Left ventricle myocardium superior (tissue), 1 donor: ENCODE data around the gene BLVRA. TPM values are rescaled to one million over a fixed set of nuclear protein-coding genes. Genes with fewer than 3 reads are reported as not detected.
A peak's percentile ranks its signal among the peaks of the same experiment; 100 is the strongest.
"Not testable (repeated sequence)": the region's sequence is repeated elsewhere in the genome, so short reads cannot be mapped to it uniquely, and the experiment has no call there.

Source experiments
- ATAC-seq: fragments of 200-7000 bp; cut with Tn5 transposase; one replicate; pipeline ENCODE4 v1.9.1; 2020; ENCODE audit warnings: mild to moderate bottlenecking, moderate library complexity
- DNase-seq: peaks from one replicate; pipeline ENCODE4 v3.0.0-alpha.2; 2020
- intact Hi-C: fragments of 100-400 bp; cut with micrococcal nuclease; formaldehyde crosslinking; loops from one replicate; pipeline ENCODE4 v1.11.0; 2022
- total RNA-seq: library from RNA; stranded (reverse); fragmentation: NEBNext Ultra II Directional; extraction: Animal tissue kit (Norgen Biotek cat#: 25700); gene quantifications from one replicate; pipeline ENCODE4 v1.2.1, GENCODE V29; 2021
- donor health status: DM: no; HTN: yes; CAD: no; lungs with severe emphysema.

The BLVRA gene
- total RNA-seq, 1 donor from 2014 or later, result 47.4 TPM

DNA sequence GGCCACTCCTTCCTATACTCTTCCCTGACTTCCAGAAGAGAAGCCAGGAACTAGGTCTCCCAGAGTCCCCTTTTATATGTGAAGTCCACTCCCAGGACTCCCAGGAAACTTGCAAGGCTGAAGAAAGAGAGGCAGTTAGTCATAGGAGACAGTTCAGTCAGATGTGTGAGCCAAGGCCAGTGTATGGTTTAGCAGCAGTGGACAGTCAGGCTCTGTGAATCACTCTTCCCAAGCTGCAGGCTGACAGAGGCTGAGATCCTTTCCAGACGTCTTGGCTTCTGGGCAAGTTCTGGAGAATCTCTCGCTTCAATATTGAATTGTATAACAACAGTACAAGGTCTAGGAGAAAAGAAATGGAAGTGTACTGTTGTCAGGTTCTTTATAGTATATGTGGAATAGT, 26.9 kb downstream of the BLVRA start:
- ATAC-seq (peak; percentile 73), DNase-seq (no peak)
- intact Hi-C loops, result no loop called here

DNA sequence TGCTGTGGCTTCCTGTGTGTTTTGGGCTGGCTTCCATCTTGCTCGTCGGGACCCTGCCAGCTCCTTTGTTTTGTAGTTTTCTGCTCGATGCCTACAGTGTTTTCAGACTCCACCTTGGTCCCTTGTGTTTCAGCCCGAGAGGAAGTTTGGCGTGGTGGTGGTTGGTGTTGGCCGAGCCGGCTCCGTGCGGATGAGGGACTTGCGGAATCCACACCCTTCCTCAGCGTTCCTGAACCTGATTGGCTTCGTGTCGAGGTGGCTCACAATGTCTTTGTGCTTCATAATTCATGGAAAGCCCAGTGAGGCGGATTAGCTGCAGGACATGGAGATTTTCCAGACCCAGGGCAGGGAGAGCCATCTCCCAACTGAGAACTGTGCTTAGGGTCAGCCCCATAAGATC, 29.3 kb downstream of the BLVRA start:
- no peak for DNase-seq
- ATAC-seq, result no peak
- intact Hi-C loops, result no loop called here

DNA sequence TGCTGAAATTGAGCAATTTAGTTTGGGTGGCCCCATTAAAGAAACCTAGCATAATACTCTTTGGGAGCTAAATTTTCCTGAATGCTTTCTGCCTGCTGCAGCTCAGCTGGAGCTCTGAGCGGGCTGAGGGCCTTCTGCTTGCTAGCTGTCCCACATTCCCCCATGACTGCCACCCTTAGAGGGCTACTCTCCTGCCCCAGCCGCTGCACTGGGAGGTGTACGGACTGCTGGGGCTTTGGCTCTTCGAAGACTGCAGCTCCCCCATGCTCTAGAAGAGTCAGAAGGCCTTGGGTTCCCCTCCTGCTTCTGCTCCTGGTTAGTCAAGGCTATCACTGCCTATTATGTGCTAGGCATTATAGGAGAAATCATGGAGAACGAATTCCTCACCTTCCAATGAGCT, 31.5 kb downstream of the BLVRA start:
- ATAC-seq (no peak), DNase-seq (no peak)
- intact Hi-C loops, result no loop called here

DNA sequence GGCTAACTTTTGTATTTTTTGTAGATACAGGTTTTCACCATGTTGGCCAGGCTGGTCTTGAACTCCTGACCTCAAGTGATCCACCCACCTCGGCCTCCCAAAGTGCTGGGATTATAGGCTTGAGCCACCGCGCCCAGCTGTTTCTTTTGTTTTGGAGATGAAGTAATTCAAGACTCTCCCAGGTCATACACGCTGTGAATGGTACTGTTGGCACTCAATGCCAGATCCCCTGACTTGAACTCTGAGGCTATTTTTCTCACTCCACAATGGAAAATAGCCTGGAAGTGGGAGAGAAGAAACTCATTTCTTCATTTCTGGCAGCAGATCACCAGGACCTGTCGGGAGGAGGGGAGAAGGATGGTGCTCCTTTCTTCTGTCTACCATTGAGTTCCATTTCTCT, 32.4 kb downstream of the BLVRA start:
- DNase-seq (no peak), ATAC-seq (no peak)
- intact Hi-C loops, result no loop called here

DNA sequence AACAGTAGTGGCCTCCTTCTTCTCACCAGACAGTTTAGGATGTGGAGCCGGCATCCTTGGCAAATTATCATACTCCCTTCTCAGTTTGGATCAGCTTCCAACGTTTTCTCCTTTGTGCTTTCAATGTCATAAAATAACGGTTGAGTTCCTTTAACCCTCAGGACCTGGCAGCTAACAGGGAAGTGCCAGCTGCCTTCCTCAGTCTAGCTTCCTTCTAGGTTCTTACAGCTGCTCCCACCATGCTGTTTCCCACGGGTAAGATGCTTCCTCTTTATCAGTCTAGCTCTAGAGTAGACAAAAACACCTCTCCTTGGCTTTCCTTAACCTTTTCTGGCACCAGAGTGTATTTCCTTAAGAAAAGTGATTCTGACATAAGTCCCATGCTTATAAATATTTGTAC, 33.2 kb downstream of the BLVRA start:
- DNase-seq (no peak), ATAC-seq (peak; percentile 20)
- intact Hi-C loops, result no loop called here

DNA sequence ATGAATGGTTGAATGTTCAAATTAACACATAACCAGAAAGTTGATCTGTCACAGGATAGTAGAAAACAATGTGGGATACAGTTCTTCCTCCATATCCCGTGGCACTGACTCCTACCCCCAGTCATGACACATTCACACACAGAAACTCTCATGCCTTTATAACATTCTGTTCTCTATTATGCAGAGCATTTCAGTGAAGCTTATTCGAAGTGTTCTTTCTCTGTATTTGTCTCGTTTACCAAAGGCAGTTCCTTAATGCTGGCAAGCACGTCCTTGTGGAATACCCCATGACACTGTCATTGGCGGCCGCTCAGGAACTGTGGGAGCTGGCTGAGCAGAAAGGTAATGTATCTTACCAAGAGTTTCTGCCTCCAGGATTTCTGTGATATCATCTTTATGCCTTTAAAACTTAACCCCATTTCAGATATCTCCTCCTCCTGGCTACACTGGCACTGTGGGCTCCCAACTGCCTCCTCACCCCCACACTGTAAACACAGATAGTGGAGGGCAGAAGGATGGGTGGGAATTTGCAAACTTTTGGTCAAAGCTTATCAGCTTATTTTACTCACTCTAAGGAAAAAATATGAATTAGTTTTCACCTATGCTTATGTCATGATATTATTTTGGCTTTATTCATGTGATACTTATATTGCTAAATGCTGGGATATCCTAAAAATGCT, 34.1 kb downstream of the BLVRA start:
- no peak for ATAC-seq
- no peak for DNase-seq
- intact Hi-C loops, result no loop called here

DNA sequence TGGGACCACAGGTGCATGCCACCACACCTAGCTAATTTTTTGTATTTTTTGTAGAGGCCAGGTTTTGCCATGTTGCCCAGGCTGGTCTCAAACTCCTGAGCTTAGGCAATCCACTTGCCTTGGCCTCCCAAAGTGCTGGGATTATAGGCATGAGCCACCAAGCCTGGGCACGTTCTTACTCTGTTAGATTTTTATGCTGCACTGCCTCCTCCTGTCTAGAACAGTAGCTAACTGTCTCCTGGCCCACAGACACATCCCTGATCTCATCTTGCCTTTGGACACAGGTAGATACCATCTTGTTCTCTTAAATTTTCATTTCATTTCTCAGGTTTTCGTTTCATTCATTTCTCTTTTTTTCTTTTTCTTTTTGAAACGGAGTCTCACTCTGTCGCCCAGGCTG, 41.1 kb downstream of the BLVRA start:
- ATAC-seq (no peak), DNase-seq (no peak)
- intact Hi-C loops, result no loop called here

DNA sequence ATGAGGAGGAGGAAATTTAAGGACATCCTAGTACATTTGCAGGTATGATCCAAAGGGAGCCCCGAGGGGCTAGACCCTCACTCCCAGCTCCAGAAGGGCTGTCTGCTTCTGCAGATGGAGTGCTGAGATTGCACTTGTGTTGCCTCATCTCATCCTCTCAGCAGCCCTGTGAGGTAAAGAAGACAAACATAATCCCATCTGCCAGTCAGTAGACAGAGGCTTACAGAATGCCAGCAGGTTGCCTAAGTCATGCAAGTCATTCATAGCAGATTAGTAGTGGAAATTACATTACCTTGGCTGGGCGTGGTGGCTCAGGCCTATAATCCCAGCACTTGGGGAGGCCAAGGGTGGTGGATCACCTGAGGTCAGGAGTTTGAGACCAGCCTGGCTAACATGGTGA, 45.4 kb downstream of the BLVRA start:
- no peak for ATAC-seq
- DNase-seq, result no peak
- intact Hi-C loops, result no loop called here

DNA sequence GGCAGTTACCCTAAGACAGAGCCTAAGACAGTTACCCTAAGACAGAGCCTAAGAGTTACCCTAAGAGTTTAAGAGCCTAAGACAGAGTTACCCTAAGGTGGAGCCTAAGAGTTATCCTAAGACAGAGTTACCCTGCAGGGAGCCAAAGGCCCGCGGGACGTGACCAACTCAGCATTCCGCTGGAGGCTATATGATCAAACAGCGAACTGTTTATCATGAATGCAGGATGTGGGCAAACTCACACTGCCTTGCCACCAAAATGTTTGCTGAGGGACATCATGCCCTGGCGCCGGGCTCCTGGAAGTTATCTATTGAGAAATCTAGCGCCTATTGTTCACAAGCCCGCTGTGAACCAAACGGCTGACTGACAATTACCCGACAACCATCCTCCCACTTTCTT, 49.9 kb downstream of the BLVRA start:
- ATAC-seq, result no peak

DNA sequence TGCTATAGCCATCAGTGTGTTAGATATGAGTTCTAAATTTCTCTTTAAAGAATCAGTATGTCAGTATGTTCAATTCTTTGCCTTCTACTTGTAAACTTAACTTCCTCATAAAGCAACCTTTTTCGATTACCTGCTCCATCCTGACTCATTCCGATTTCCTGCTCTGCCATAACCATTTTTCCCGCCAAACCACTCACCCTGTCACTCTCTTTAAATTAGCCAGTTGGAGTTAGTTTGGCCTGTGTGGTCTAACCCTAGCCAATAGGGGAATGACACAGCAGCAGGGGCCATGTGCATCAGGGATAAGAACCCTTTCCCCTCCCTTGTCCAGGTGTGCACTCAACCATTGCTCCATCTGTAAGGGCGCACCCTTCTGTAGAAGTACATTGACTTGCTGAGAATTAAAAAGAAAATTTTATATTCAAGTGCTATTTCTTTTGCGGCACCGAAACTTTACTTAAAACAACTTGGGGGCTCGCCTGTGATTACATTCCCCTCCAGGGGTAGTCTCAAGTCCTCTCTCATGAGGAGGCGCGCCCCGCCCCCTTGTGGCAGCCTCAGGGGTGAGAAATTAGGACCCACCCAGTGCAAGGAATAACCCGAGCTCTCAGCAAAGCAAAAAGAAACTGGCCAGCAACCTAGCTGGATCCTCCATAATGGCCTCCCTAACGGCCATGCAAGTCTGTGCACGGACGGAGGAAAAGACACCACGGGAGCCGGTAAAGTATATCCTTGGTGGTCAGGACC, 51.9 kb downstream of the BLVRA start:
- intact Hi-C loops, result not testable (repeated sequence)
- DNase-seq (peak; percentile 47), ATAC-seq (peak; percentile 38)

More for the DNA sequence above, 49.9 kb downstream of the BLVRA start:
- intact Hi-C loops, result no loop called here
- DNase-seq, result no peak

DNA sequence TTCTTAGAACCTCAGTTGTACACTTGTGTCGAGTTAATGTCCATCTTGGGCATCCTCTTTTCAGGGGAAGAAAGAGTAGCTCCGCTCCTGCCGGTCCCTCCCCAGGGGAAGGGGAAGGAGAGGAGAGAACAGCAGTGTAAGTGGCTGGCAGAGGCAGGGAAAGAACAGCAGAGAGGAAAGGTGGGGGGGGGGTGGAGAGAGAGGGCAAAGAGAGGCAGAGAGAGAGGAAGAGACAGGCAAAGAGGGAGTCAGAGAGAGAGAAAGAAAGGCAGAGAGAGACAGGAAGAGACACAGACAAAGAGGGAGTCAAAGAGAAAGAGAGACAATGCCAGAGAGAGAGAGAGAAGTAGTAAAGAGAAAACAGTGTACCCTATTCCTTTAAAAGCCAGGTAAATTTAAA, 56.9 kb downstream of the BLVRA start:
- no peak for ATAC-seq
- DNase-seq, result no peak
- intact Hi-C loops, result no loop called here

DNA sequence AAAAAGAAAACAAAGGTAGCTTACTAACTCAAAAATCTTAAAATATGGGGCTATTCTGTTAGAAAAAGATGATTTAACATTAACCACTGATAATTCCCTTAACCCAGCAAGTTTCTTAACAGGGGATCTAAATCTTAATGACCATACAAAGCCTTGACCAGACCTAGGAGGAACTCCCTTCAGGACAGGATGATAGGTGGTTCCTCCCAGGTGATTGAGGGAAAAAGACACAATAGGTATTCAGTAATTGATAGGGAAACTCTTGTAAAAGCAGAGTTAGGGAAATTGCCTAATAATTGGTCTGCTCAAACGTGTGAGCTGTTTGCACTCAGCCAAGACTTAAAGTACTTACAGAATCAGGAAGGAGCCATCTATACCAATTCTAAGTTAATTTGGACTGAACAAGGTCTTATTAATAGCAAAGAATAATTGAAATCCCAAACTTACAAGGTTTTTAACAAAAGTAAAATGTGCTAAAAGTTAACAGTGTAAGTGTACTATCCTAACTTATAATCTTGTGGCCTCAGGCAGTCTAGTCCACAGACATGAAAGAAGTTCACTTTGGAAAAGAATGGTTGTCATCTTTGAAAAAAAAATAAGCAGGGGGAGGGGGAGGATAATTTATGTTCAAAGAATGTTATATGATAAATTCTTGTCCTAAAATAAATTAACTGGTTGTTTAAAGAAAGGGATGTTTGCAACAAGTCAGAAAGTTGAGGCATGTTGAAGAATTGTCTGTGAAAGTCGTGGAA, 57.7 kb downstream of the BLVRA start:
- ATAC-seq, DNase-seq, intact Hi-C loops: not testable (repeated sequence)

DNA sequence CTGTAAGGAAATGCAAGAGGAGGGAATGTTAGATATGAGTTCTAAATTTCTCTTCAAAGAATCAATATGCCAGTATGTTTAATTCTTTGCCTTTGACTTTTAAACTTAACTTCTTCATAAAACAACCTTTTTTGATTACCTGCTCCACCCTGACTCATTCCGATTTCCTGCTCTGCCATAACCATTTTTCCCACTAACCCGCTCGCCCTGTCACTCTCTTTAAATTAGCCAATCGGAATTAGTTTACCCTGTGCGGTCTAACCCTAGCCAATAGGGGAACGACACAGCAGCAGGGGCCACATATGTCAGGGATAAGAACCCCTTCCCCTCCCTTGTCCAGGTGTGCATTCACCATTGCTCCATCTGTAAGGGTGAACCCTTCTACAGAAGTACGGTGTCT, 64.9 kb downstream of the BLVRA start:
- DNase-seq, intact Hi-C loops, ATAC-seq: not testable (repeated sequence)

DNA sequence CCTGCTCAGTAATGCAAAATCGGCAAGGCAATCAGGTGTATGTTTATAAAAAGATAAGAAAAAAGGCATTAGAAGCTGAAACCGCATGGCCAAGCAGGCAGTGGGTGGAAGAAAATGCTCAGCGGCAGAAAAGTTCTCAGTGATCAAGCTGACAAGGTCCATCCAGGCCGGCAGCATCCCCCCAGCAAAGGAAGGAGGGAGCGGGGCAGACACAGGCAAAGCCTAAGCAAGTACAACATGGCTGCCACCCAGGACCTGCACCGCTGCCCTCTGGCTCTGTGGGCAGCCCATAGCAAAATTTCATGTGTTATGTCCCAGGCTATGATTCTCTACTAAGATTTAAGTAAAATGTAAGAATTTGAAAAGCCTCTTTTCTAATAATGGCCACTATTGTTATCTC, 65.5 kb downstream of the BLVRA start:
- DNase-seq (no peak), ATAC-seq (no peak)
- intact Hi-C loops, result no loop called here

DNA sequence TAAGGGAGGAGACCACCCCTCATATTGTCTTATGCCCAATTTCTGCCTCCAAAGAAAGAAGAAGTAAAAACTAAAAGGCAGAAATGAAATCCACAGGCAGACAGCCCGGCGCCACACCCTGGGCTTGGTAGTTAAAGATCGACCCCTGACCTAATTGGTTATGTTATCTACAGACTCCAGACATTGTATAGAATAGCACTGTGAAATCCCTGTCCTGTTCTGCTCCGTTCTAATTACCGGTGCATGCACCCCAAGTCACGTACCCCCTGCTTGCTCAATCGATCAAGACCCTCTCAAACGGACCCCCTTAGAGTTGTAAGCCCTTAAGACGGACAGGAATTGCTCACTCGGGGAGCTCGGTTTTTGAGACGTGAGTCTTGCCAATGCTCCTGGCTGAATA, 66.0 kb downstream of the BLVRA start:
- ATAC-seq, intact Hi-C loops, DNase-seq: not testable (repeated sequence)

DNA sequence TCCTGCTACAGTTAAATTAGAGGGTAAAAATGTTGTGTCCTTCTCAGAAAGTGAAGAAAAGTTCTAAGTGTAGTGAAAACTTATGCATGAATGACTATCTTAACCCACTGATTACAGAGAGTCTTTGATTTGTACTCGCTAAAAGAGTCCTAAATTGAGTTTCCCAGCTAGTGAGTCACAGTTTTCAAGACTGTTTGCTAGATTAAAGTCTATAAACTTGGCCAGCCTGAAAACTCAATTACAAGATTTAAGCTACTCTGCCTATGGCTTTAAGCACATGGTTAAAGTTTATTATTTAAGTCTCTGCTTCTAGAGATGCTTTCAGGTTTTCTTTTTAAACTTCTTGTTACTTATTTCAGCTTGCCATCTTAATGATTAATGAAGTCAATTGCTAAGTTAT, 66.5 kb downstream of the BLVRA start:
- intact Hi-C loops, result no loop called here
- ATAC-seq (no peak), DNase-seq (no peak)

DNA sequence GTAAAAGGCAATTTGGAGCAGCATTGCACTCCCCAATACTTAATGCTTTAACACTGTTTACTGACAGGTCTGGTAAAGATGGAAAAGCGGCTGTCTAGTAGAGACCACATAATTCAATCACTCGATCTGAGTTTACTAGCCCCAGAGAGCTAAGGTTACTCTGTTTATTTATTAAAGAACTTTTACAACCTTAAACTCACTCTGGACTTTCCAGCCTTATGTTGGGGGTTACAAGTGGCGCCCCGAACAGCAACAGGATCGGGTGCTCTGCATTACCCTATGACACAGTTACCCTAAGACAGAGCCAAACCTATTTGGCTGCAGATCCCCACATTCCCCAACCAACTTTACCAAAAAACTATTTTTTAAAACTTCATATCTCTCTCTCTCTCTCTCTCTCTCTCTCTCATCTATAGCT, 66.9 kb downstream of the BLVRA start:
- ATAC-seq (no peak), DNase-seq (no peak)
- intact Hi-C loops, result no loop called here

DNA sequence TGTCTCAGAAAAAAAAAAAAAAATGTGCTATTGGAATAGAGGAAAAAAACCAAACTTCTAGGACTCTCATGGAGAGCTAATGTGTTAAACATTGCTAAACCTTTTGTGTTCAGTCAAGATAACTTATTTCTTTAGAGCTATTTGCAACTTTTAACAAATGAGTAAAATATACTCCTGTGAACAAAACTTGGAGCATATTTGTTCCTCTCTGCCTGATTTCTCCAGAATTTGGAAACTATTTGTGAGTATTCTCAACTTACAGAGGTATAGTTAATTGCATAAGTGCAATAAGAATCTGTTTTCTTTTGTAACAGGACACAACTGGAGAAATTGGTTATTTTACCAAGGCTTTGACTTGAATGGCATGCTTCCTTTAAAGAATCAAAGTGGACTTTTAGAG, 72.4 kb downstream of the BLVRA start:
- DNase-seq, intact Hi-C loops, ATAC-seq: not testable (repeated sequence)

DNA sequence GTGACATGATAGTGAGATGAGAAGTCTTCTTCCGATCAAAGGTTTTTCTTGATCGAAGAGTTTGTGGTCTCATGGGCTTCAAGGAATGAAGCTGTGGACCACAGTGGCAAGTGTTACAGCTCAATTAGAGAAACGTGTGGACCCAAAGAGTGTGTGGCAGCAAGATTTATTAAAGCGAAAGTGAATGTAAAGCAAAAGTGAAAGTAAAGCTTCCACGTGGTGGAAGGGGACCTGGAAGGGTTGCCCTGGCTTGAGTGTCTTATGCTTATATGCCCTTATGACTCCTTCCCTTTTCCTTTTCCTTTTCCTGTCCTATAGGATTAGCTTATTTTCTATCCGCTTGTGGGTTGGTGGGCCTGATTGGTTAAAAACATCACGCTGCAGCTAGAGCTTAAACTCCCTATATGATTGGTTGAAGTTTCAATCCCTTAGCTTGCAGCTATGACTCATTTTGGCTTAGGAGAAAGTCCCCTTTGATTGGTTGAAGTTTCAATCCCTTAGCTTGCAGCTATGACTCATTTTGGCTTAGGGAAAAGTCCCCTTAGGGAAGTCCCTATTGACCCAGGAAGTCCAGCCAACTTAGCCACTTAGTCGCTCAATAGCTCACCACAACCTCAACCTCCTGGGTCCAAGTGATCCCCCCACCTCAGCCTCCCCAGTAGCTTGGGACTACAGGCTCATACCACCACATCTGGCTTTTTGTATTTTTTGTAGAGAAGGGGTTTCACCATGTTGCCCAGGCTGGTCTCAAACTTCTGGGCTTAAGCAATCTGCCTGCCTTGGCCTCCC, 76.2 kb downstream of the BLVRA start:
- intact Hi-C loops, result no loop called here
- ATAC-seq (no peak), DNase-seq (no peak)
